HG02981 (cell line): ENCODE measurements around the gene CYP2A13.
"Not testable (repeated sequence)": the region's sequence is repeated elsewhere in the genome, so short reads cannot be mapped to it uniquely, and the experiment has no call there.

Experiments used
- ATAC-seq: cut with Tn5 transposase; IDR thresholded peaks from one replicate; pipeline ENCODE4 v1.9.1; 2021; ENCODE audit warnings: mild to moderate bottlenecking, moderate library complexity; ENCODE audit not compliant: unreplicated experiment

The CYP2A13 gene

DNA sequence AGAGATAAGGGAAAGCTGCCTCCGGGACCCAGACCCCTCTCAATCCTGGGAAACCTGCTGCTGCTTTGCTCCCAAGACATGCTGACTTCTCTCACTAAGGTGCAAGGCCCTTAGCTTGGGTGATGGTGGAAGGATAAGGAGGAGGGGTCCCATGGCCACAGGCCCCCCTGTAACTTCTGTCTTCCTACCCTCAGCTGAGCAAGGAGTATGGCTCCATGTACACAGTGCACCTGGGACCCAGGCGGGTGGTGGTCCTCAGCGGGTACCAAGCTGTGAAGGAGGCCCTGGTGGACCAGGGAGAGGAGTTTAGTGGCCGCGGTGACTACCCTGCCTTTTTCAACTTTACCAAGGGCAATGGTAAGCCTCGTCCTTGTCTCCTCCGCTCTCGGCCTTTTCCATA, 28.0 kb downstream of the CYP2A13 start:
- ATAC-seq: no peak

DNA sequence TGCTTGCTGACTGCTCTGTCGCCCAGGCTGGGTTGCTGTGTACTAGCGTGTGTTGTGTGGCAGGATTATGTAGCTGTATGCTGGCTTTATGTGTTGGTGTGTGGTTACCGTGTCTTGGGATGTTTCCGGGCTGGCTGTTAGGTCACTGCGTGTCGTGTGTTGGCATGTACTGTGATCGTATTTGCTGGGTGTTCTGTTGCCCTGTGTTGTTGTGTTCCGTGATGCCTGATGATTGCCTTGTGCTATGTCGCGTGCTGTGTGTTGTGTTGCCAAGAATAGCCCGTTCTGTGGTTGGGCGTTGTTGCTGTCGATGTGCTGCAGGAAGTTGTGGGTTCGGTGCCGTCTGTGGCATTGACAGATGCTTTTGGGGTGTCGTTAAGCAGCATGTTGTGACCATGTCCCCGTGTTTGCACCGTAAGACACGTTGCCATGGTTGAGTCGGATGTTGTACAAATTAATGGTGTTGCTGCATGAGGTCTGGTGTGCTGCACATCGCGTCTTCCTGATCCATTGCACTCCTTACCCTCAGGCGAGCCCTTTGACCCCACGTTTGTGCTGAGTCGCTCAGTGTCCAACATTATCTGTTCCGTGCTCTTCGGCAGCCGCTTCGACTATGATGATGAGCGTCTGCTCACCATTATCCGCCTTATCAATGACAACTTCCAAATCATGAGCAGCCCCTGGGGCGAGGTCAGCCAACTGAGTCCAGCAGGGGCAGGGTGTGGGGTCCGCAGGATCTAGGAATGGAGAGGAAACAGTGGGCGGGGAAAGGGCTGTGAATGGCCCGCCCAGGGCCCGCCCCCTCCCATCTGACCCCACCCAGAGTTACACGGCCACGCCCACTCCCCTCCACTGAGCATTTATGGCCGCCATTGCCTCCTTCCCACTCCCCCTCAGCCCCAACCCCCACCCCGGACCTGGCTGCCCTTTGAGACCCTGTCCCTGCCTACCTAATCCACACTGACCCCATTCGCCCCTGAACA, 33.0 kb downstream of the CYP2A13 start:
- ATAC-seq: not testable (repeated sequence)

DNA sequence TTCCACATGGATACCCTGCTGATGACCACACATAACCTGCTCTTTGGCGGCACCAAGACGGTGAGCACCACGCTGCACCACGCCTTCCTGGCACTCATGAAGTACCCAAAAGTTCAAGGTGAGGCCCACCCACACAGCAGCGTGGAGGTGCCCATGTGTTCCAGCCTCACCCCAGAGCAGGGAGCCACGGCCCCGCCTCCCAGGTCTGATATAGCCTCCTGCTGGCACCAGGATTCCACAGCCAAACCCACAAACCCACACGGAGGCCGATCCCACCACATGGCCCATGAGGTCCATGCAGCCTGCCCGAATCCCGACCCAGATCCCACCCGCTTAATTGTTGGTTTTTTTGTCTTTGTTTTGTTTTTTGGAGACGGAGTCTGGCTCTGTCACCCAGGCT, 34.6 kb downstream of the CYP2A13 start:
- not testable (repeated sequence) for ATAC-seq

DNA sequence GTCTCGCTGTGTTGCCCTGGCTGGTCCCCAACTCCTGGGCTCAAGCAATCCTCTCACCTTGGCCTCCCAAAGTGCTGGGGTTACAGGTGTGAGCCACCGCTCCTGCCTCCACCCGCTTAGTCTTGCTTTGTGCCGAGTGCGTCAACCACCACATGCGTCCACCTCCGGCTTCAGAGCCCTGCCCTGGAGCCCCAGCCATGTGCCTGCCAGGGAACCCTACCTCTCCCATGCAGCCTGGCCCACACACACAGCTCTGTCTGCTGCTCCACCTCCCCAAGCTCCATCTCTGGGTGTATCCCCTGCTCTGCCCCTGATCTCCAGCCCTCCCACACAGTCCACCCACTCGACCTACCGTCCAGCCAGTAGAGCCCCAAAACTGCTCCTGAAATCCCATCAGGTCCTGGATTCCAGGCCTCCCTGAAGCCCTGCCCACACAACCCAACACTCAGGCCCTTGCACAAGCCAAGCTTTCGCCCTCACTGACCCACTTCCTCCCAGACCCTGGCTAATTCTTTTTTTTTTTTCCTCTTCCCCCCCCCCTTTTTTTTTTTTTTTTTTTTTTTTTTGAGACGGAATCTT, 35.6 kb downstream of the CYP2A13 start:
- ATAC-seq: no peak

DNA sequence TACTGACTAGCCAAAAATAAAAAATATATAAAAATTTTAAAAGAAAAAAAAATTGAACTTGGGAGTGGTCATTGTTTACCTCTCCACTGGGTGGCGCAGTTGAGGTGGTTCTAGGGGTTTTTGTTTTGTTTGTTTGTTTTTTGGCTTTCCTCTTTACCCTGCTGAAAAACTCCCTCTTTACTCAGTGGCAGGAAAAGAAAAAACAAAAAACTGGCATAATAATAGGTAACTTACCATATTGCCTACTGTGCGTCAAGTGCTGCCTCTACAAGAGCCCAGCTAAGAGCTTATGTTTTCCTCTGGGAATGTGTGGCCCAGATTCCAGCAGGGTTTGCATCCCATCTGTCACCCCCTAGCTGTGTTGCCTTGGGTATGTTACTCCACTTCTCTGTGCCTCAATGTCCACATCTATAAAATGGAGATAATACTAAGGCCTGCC, 38.5 kb downstream of the CYP2A13 start:
- not testable (repeated sequence) for ATAC-seq

DNA sequence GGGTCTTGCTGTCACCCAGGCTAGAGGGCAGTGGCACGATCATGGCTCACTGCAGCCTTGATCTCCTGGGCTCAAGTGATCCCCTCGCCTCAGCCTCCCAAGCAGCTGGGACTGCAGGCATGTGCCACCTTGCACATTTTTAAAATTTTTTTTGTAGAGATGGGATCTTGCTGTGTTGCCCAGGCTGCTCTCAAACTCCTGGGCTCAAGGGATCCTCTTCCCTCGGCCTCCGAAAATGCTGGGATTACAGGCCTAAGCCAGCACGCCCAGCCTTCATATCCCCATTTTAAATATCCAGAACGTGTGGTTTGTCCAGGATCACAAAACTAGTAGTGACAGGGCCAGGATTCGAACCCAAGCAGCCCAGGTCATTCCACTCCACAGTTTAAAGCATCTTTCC, 39.1 kb downstream of the CYP2A13 start:
- ATAC-seq: not testable (repeated sequence)

DNA sequence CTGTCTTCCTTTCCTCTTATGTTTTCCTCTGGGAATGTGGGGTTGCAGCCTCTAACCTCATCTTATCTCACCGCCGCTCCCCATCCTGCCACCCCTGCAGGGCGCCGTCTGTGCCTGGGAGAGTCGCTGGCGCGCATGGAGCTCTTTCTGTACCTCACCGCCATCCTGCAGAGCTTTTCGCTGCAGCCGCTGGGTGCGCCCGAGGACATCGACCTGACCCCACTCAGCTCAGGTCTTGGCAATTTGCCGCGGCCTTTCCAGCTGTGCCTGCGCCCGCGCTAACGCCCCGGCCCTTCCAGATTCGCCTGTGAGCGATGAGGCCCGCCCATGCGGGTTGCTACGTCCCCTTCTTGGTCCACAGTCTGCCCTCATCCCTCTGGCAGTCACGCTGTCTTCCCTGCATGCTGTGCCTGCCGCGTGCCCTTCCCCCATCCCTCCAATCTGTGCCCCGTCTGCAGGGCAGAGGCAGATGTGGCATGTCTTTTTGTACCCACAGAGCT, 39.6 kb downstream of the CYP2A13 start:
- ATAC-seq: not testable (repeated sequence)

DNA sequence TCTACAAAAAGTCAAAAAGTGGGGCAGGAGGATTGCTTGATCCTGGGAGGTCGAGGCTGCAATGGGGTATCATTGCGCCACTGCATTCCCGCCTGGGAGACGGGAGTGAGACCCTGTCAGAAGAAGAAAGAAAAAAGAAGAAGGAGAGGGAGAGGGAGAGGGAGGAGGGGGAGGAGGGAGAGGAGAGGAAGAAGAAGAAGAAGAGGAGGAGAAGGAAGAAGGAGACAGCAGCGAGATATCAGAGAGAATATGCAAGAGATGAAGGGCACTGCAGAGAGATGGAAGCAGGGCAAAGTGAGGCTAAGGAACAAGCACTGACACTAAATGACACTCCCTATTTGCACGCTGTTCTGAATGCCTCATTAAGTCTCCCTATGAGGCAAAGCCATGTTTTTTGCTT, 40.4 kb downstream of the CYP2A13 start:
- ATAC-seq: no peak

DNA sequence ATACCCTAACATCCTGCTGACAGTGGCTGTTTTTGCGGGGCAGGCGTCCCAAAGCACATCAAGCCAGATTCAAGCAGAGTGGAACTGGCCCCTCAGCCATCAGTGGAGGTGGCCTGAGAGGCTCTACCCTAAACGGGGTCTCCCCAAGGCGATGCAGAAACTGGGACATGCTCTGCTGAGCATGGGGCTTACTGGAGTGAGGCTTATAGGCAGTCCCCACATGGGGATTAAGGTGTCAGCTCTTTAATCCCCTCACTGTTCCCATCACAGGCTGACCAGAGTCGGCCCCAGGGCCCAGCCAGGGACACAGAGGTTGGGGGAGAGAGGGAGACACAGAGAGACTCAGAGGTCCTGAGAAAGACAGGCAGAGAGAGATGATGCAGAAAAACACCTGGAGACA, 42.9 kb downstream of the CYP2A13 start:
- ATAC-seq: no peak

DNA sequence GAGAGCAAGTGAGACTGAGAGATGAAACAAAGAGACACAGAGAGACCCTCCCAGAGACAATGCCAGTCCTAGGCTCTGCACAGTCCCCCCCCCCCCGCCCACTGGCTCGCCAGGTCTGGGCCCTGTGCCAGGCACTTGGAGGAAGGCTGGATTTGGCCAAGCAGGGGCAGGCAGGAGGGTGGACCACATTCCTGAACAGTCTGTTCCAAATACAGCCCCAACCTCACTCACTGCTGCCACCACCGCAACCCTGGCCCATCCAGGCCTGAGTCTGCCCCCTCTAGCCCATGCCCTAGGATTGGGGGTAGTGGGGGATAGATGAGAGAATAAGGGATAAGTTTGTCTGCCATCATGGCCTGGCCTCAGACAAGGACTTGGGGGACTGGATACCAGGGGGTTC, 45.0 kb downstream of the CYP2A13 start:
- no peak for ATAC-seq

DNA sequence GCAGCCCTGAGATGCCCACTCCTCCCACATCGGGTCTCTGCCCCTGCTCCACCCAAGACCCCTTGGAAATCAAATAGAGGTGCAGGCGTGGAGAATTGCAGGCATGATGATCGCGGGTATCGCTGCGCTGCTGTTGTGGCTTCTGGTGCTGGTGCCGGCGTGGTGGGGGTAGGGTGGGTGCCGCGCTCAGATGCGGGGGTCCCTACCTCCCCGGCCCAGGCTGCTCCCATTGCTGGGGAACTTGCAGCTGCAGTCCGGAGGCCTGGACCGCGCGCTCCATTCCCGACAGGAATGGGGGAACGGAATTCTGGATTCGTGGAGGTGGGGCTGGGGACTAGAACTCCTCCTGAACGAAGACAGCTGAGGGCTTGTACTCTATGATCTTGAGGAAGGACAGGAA, 46.4 kb downstream of the CYP2A13 start:
- no peak for ATAC-seq

DNA sequence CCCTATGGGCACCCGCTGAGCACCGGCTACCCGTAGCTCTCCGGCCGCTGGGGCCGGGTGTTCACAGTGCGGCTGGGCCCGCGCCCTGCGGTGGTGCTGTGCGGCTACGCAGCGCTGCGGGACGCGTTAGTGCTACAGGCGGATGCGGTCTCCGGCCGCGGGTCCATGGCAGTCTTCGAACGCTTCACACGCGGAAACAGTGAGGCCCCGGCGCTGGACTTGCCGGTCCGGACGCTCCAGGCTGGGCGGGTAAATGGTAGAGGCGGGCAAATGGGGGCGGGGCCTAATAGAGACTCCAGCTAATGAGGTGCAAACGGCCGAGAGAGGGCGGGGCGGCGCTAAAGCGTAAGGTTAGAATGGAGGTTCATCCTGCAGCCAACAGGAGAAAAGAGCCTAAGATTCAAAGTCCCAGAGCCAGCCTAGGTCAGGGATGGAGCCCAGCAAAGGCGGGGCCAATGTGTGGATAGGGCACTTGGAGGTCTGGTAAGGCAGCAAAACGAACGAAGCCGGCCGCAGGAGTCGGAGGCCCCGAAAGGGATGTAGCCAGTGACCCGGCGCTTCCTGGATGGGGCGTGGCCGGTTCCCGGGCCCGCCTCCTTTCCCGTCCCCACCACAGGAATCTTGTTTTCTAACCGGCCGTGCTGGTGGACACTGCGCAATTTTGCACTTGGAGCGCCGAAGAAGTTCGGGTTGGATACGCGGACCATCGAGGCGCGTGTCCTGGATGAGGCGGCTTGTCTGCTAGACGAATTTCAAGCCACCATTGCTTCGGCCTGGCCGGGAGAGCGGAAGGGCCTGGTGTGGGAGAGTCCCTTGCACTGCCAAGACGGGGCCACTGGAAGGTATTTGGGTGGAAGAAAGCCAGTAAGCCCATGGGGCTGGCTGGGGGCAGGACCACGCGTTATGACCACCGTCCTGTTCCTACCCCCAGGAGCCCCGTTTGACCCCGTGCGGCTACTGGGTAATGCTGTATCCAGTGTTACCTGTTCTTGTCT, 47.4 kb downstream of the CYP2A13 start:
- not testable (repeated sequence) for ATAC-seq

DNA sequence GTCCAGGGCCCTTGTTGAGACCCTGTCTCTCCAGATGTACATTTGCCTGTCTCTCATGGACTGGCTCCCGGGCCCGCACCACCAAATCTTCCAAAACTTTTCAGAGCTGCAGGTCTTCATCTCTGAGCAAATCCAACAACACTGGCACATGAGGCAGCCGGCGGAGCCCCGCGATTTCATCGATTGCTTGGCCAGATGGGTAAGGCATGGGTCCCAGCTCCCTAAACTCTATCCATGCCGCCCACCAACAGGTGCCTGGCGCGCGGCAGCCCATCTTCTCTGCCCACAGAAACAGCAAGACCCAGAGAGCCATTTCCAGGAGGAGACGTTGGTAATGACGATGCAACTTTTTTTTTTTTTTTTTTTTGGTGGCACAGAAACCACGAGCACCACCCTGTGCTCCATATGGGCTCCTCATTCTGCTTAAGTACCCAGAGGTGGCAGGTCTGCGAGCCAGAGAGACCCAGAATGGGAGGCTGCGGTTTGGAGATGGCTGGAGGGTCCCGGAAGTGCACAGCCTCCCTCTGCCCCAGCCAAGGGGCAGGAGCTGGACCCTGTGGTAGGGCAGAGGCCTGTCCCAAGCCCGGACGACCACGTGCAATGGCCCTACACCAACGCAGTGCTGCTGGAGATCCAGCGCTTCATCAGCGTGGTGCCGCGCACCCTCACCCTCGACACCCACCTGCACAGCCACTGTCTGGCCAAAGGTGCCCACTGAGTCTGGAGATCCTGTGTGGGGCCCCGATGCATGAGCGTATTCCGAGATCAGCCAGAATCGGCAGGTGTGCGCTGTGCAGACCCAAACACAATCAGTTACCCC, 48.6 kb downstream of the CYP2A13 start:
- no peak for ATAC-seq

DNA sequence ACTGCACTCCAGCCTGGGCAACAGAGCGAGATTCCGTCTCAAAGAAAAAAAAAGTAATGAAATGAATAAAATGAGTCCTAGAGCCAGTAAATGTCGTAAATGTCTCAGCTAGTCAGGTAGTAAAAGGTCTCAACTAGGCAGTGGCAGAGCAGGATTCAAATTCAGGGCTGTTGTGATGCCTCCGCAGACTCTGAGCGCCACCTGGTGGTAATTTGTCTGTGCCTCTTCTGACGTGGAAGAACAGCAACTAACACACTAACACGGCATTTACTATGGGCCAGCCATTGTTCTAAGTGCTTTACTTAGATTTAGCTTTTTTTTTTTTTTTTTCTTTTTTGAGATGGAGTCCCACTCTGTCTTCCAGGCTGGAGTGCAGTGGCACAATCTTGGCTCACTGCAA, 56.2 kb downstream of the CYP2A13 start:
- no peak for ATAC-seq
